ENCODE data around the gene FOXJ1.

- TF ChIP-seq CTCF (IDR thresholded peaks at IDR 0.05; ENCODE audit: low read depth, low read length) (no peak), EZH2phosphoT487 (IDR thresholded peaks at IDR 0.05; ENCODE audit: low read depth) (no peak)
These were observed 15.1 kb upstream of the FOXJ1 start for GRCh38 chr17:76155988-76156661.
